Gastroesophageal sphincter (tissue), 3 donors: ENCODE measurements around the gene UNC119B.

Experiments used
- POLR2AphosphoS5 ChIP-seq: sonication (generic); formaldehyde crosslinking; IDR thresholded peaks from one replicate; pipeline ENCODE4 v1.6.1; 2017; ENCODE audit warnings: antibody characterized with exemption
- TF ChIP-seq, protein P1 (sequence below), 4 experiments: fragments of 200-600 bp in 2 of 4; fragments of 450-650 bp in 2 of 4; sonication (generic) in 1 of 4; IDR thresholded peaks; one replicate each; pipeline ENCODE4 v1.5.1; 2017 to 2019; ENCODE audit warnings: antibody characterized with exemption in 4 of 4, mild to moderate bottlenecking in 2 of 4, moderate library complexity in 2 of 4

DNA sequence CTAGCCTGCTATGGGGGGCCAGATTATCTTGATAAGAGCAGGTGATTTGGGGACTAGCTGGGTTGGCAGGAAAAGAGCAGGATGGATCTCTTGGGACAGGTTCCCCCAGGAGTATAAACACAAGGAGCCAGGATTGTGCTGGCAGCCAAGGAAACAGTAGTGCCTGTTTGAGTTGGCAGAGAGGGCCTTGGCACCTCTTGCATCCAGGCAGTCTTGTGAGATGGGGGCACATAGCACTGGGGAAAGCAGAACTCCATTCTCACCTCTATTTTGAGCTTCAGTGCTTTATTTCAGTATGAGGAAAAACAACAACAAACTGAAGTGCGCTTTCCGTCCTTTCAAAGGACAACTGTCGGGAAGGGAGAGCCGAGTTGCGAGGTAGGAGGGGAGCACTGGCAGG lies 9.4 kb upstream of the UNC119B start:
- TF ChIP-seq, protein P1, sequence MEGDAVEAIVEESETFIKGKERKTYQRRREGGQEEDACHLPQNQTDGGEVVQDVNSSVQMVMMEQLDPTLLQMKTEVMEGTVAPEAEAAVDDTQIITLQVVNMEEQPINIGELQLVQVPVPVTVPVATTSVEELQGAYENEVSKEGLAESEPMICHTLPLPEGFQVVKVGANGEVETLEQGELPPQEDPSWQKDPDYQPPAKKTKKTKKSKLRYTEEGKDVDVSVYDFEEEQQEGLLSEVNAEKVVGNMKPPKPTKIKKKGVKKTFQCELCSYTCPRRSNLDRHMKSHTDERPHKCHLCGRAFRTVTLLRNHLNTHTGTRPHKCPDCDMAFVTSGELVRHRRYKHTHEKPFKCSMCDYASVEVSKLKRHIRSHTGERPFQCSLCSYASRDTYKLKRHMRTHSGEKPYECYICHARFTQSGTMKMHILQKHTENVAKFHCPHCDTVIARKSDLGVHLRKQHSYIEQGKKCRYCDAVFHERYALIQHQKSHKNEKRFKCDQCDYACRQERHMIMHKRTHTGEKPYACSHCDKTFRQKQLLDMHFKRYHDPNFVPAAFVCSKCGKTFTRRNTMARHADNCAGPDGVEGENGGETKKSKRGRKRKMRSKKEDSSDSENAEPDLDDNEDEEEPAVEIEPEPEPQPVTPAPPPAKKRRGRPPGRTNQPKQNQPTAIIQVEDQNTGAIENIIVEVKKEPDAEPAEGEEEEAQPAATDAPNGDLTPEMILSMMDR (IDR thresholded peaks at IDR 0.05): no peak
- TF ChIP-seq POLR2AphosphoS5: no peak
